Hepatocyte (in vitro differentiated cells): Measurements from ENCODE around the gene FAF1. TPM values are rescaled to one million over a fixed set of nuclear protein-coding genes. Genes with fewer than 3 reads are reported as not detected.

Experiments
- DNase-seq: peaks from one replicate; pipeline ENCODE4 v3.0.0-alpha.2; 2016; ENCODE audit warnings: low spot score
- H2AFZ ChIP-seq: fragments of 200-600 bp; sonication (generic); 2 replicates; pipeline ENCODE4 v1.6.0; 2016; ENCODE audit warnings: antibody characterized with exemption, mild to moderate bottlenecking
- H3K27ac ChIP-seq: fragments of 200-600 bp; sonication (generic); 2 replicates; pipeline ENCODE4 v1.5.1; 2016; ENCODE audit warnings: mild to moderate bottlenecking
- H3K27me3 ChIP-seq: fragments of 200-600 bp; sonication (generic); 2 replicates; pipeline ENCODE4 v1.6.1; 2016
- H3K36me3 ChIP-seq: fragments of 200-600 bp; sonication (generic); replicated peaks from 2 replicates; pipeline ENCODE4 v1.5.1; 2016; ENCODE audit warnings: low read depth; ENCODE audit not compliant: insufficient read depth
- H3K4me1 ChIP-seq: fragments of 200-600 bp; sonication (generic); 2 replicates; pipeline ENCODE4 v1.5.1; 2016; ENCODE audit warnings: mild to moderate bottlenecking, moderate library complexity; ENCODE audit not compliant: insufficient read depth
- H3K4me2 ChIP-seq: fragments of 200-600 bp; sonication (generic); 2 replicates; pipeline ENCODE4 v1.6.0; 2016
- H3K4me3 ChIP-seq: fragments of 200-600 bp; sonication (generic); 2 replicates; pipeline ENCODE4 v1.5.1; 2016; ENCODE audit warnings: mild to moderate bottlenecking
- H3K79me2 ChIP-seq: fragments of 200-600 bp; sonication (generic); 2 replicates; pipeline ENCODE4 v1.6.0; 2017; ENCODE audit warnings: mild to moderate bottlenecking
- H3K9me2 ChIP-seq: fragments of 200-600 bp; sonication (generic); replicated peaks from 2 replicates; pipeline ENCODE4 v1.6.0; 2017; ENCODE audit warnings: mild to moderate bottlenecking; ENCODE audit not compliant: insufficient read depth
- H3K9me3 ChIP-seq: fragments of 200-600 bp; sonication (generic); 2 replicates; pipeline ENCODE4 v1.5.1; 2016; ENCODE audit warnings: low read depth, mild to moderate bottlenecking
- H4K20me1 ChIP-seq: fragments of 200-600 bp; sonication (generic); 2 replicates; pipeline ENCODE4 v1.6.0; 2016; ENCODE audit warnings: mild to moderate bottlenecking; ENCODE audit not compliant: insufficient read depth, poor library complexity, severe bottlenecking
- CTCF ChIP-seq: fragments of 200-600 bp; sonication (generic); IDR thresholded peaks from 2 replicates; pipeline ENCODE4 v1.5.1; 2016; ENCODE audit warnings: antibody characterized with exemption, mild to moderate bottlenecking; ENCODE audit not compliant: poor library complexity
- EZH2 ChIP-seq: fragments of 200-600 bp; sonication (generic); IDR thresholded peaks from 2 replicates; pipeline ENCODE4 v1.6.1; 2016; ENCODE audit warnings: antibody characterized with exemption, mild to moderate bottlenecking, borderline replicate concordance
- EZH2phosphoT487 ChIP-seq: fragments of 200-600 bp; sonication (generic); IDR thresholded peaks from one replicate; pipeline ENCODE4 v1.6.1; 2018; ENCODE audit warnings: antibody characterized with exemption, mild to moderate bottlenecking, low read depth, moderate library complexity; ENCODE audit not compliant: unreplicated experiment, severe bottlenecking
- WGBS: methylation state at CpG from one replicate; pipeline ENCODE4 v1.1.6; 2016; ENCODE audit warnings: low lambda C conversion rate; ENCODE audit errors: missing lambda C conversion rate; 5-methylcytosine and 5-hydroxymethylcytosine counted together
- polyA plus RNA-seq: library from polyadenylated mRNA; unstranded; fragments of >200 nt; fragmentation: Nextera tagmentation; extraction: Ambion mirVana; gene quantifications from 2 replicates; pipeline ENCODE4 v1.2.1, GENCODE V29; 2016
- total RNA-seq: library from RNA; depleted of rRNA; stranded (reverse); fragments of >200 nt; gene quantifications from 2 replicates; pipeline ENCODE4 v1.2.3, GENCODE V29; 2014

FAF1 gene
- total and polyA plus RNA-seq, 2 experiments from 2014 or later: 25.7 to 35.5 TPM

GRCh38 chr1:50450861-50451653 is 509.0 kb downstream of the FAF1 start:
- H3K9me3 ChIP-seq: no peaks in the 10 kb centered on the region
- no peaks in the 10 kb centered on the region for H4K20me1 ChIP-seq
- no peaks in the 10 kb centered on the region for H3K27me3 ChIP-seq
- H3K27ac ChIP-seq: no peak overlapping the region
- H3K4me3 ChIP-seq: no peak overlapping the region
- 90% methylated on average over 4 of the region's 4 CpGs for WGBS
- no peak overlapping the region for H3K4me2 ChIP-seq
- DNase-seq: no peak
- H3K9me2 ChIP-seq: no peaks in the 10 kb centered on the region
- H3K4me1 ChIP-seq: no peaks in the 10 kb centered on the region
- TF ChIP-seq EZH2: no peak
- TF ChIP-seq CTCF: no peak
- TF ChIP-seq EZH2phosphoT487: no peak
- H3K36me3 ChIP-seq: no peaks in the 10 kb centered on the region
- no peaks in the 10 kb centered on the region for H3K79me2 ChIP-seq
- H2AFZ ChIP-seq: no peak overlapping the region

- Histone ChIP-seq H3K27me3 (no peaks in the 10 kb centered on the region), H3K27ac (no peak overlapping the region), H3K9me3 (no peaks in the 10 kb centered on the region), H3K4me3 (no peak overlapping the region), H3K79me2 (no peaks in the 10 kb centered on the region), H2AFZ (no peak overlapping the region), H3K4me2 (no peak overlapping the region), H3K36me3 (no peaks in the 10 kb centered on the region), H3K4me1 (no peaks in the 10 kb centered on the region), H4K20me1 (no peaks in the 10 kb centered on the region), H3K9me2 (no peaks in the 10 kb centered on the region)
- TF ChIP-seq EZH2 (no peak), CTCF (no peak), EZH2phosphoT487 (no peak)
- 89% methylated on average over 1 of the region's 1 CpG for WGBS
- no peak for DNase-seq
These were observed 512.1 kb downstream of the FAF1 start for GRCh38 chr1:50447961-50448360.

GRCh38 chr1:50441183-50441582 is 518.9 kb downstream of the FAF1 start:
- no peaks in the 10 kb centered on the region for H3K4me1 ChIP-seq
- no peak for DNase-seq

More at GRCh38 chr1:50441183-50441582, 518.9 kb downstream of the FAF1 start:
- Histone ChIP-seq H3K9me3 (no peaks in the 10 kb centered on the region), H3K36me3 (peaks cover 3% of the 10 kb centered on the region), H3K4me3 (no peak overlapping the region), H3K9me2 (no peaks in the 10 kb centered on the region), H3K79me2 (no peaks in the 10 kb centered on the region), H3K27me3 (no peaks in the 10 kb centered on the region), H3K27ac (no peak overlapping the region), H4K20me1 (no peaks in the 10 kb centered on the region), H3K4me2 (no peak overlapping the region), H2AFZ (no peak overlapping the region)
- WGBS: 95% methylated on average over 6 of the region's 6 CpGs
- TF ChIP-seq EZH2phosphoT487: no peak
- no peak for TF ChIP-seq CTCF
- TF ChIP-seq EZH2: no peak
